H1 (cell line): Measurements from ENCODE around the gene FLRT3.

Experiments used
- BRCA1 ChIP-seq: IDR thresholded peaks from 2 replicates; pipeline ENCODE4 v1.6.1; 2012; ENCODE audit warnings: low read depth, low read length, improper control_type of control experiment
- CHD1 ChIP-seq: IDR thresholded peaks from 2 replicates; pipeline ENCODE4 v1.6.1; 2012; ENCODE audit warnings: low read depth, low read length, improper control_type of control experiment
- EZH2 ChIP-seq: fragments of 200-600 bp; sonication (generic); IDR thresholded peaks from 2 replicates; pipeline ENCODE4 v1.7.1; 2012; ENCODE audit warnings: low read depth, mild to moderate bottlenecking, moderate library complexity, low read length, inconsistent platforms; ENCODE audit not compliant: severe bottlenecking
- FOSL1 ChIP-seq: IDR thresholded peaks from 2 replicates; pipeline ENCODE4 v1.6.1; 2011; ENCODE audit warnings: mild to moderate bottlenecking, low read depth, low read length, moderate library complexity; ENCODE audit not compliant: insufficient read depth
- GTF2F1 ChIP-seq: IDR thresholded peaks from 2 replicates; pipeline ENCODE4 v1.6.1; 2012; ENCODE audit warnings: low read depth, low read length, improper control_type of control experiment, borderline replicate concordance
- HDAC2 ChIP-seq, 2 experiments: fragments of 300-600 bp in 1 of 2; sonication (generic) in 1 of 2; IDR thresholded peaks; 2 replicates each; pipeline ENCODE4 v1.6.1; 2011 to 2012; ENCODE audit warnings: low read depth in 2 of 2, low read length in 2 of 2, mild to moderate bottlenecking in 2 of 2, moderate library complexity in 2 of 2, borderline replicate concordance in 1 of 2, inconsistent platforms in 1 of 2
- POLR2A ChIP-seq, 2 experiments: IDR thresholded peaks; 1 replicate in 1 of 2; 2 replicates in 1 of 2; pipeline ENCODE4 v1.6.1; 2011; ENCODE audit warnings: low read depth in 2 of 2, low read length in 2 of 2, mild to moderate bottlenecking in 2 of 2; ENCODE audit errors: control extremely low read depth in 1 of 2
- POLR2AphosphoS5 ChIP-seq: IDR thresholded peaks from 2 replicates; pipeline ENCODE4 v1.6.1; 2011; ENCODE audit warnings: low read depth, low read length
- RAD21 ChIP-seq, 2 experiments: IDR thresholded peaks in 1 of 2; conservative IDR thresholded peaks in 1 of 2; 2 replicates each; pipeline ENCODE4 v1.6.1; 2011; ENCODE audit warnings: low read depth in 2 of 2, low read length in 2 of 2, improper control_type of control experiment in 1 of 2, inconsistent platforms in 1 of 2, mild to moderate bottlenecking in 1 of 2, moderate library complexity in 1 of 2
- RFX5 ChIP-seq: IDR thresholded peaks from 2 replicates; pipeline ENCODE4 v1.6.1; 2011; ENCODE audit warnings: low read depth, low read length, improper control_type of control experiment, borderline replicate concordance
- SP2 ChIP-seq: IDR thresholded peaks from 2 replicates; pipeline ENCODE4 v1.6.1; 2012; ENCODE audit warnings: mild to moderate bottlenecking, low read length, inconsistent platforms
- TAF1 ChIP-seq: IDR thresholded peaks from 2 replicates; pipeline ENCODE4 v1.6.1; 2011; ENCODE audit warnings: mild to moderate bottlenecking, low read depth, low read length
- TEAD4 ChIP-seq: IDR thresholded peaks from 2 replicates; pipeline ENCODE4 v1.6.1; 2012; ENCODE audit warnings: low read depth, low read length, inconsistent platforms, mixed read lengths
- TF ChIP-seq, protein P1 (sequence below), 3 experiments: IDR thresholded peaks; 1 replicate in 2 of 3; 2 replicates in 1 of 3; pipeline versions ENCODE4 v1.5.1 to v1.6.1; 2011; ENCODE audit warnings: low read length in 3 of 3, mild to moderate bottlenecking in 3 of 3, inconsistent platforms in 2 of 3, low read depth in 1 of 3, moderate library complexity in 1 of 3; ENCODE audit not compliant: insufficient read depth in 1 of 3; ENCODE audit errors: control extremely low read depth in 1 of 3

DNA sequence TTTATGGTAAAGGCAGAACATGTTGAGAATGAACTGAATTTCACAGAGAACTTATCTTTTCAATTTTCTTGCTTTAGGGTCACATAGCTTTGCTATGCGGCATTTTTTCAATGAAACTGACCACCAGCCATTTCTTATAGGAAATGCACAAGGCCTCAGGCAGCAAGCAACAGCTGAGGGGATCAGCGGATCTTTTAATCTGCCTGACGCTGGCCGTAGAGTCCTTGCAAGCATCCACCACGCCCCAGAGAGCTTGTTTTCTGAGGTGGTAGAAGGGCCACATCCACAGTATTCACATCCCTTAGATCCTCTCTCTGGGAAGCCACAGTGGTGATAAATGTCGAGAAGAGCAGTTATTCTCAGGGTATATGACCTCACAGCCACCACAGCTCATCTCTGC is 34.3 kb downstream of the FLRT3 start:
- no peak for TF ChIP-seq POLR2A (IDR thresholded peaks at IDR 0.05; ENCODE audit: control extremely low read depth in 1 of 2, low read depth in 2 of 2, low read length in 2 of 2)
- TF ChIP-seq FOSL1, result no peak
- TF ChIP-seq, protein P1, sequence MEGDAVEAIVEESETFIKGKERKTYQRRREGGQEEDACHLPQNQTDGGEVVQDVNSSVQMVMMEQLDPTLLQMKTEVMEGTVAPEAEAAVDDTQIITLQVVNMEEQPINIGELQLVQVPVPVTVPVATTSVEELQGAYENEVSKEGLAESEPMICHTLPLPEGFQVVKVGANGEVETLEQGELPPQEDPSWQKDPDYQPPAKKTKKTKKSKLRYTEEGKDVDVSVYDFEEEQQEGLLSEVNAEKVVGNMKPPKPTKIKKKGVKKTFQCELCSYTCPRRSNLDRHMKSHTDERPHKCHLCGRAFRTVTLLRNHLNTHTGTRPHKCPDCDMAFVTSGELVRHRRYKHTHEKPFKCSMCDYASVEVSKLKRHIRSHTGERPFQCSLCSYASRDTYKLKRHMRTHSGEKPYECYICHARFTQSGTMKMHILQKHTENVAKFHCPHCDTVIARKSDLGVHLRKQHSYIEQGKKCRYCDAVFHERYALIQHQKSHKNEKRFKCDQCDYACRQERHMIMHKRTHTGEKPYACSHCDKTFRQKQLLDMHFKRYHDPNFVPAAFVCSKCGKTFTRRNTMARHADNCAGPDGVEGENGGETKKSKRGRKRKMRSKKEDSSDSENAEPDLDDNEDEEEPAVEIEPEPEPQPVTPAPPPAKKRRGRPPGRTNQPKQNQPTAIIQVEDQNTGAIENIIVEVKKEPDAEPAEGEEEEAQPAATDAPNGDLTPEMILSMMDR (IDR thresholded peaks at IDR 0.05; ENCODE audit: control extremely low read depth in 1 of 3, insufficient read depth in 1 of 3, low read depth in 1 of 3, low read length in 3 of 3), result no peak
- no peak for TF ChIP-seq HDAC2 (IDR thresholded peaks at IDR 0.05; ENCODE audit: borderline replicate concordance in 1 of 2, low read depth in 2 of 2, low read length in 2 of 2)
- no peak for TF ChIP-seq TEAD4
- TF ChIP-seq POLR2AphosphoS5, result no peak
- TF ChIP-seq EZH2, result no peak
- TF ChIP-seq CHD1, result no peak
- TF ChIP-seq RFX5, result no peak
- TF ChIP-seq SP2, result no peak
- TF ChIP-seq GTF2F1, result no peak
- no peak for TF ChIP-seq BRCA1
- no peak for TF ChIP-seq RAD21 (IDR thresholded peaks at IDR 0.05 in 1 of 2, conservative IDR thresholded peaks at IDR 0.05 in 1 of 2; ENCODE audit: low read depth in 2 of 2, low read length in 2 of 2)
- TF ChIP-seq TAF1, result no peak
